T-helper 17 cell (primary cell): ENCODE results near the gene ADH6. TPM values are rescaled to one million over a fixed set of nuclear protein-coding genes. Genes with fewer than 3 reads are reported as not detected.

ENCODE experiments used
- ATAC-seq: fragments of 150-1000 bp; cut with Tn5 transposase; 2 replicates; pipeline ENCODE4 v1.10.0; 2021; ENCODE audit warnings: mild to moderate bottlenecking, moderate library complexity
- DNase-seq, 3 donors: peaks; one replicate each; pipeline versions ENCODE4 v3.0.0 to v3.0.0-alpha.2; 2020 to 2021
- H3K9me3 ChIP-seq: one replicate; pipeline ENCODE4 v1.7.0; 2013; ENCODE audit warnings: low read length, mild to moderate bottlenecking; ENCODE audit not compliant: control insufficient read depth, poor library complexity, severe bottlenecking
- H3K27ac Mint-ChIP-seq: one replicate; pipeline ENCODE4 v1.8.0; 2022; ENCODE audit warnings: mild to moderate bottlenecking, moderate library complexity, mixed read lengths
- H3K27me3 Mint-ChIP-seq: one replicate; pipeline ENCODE4 v1.8.0; 2022; ENCODE audit warnings: mixed read lengths
- H3K36me3 Mint-ChIP-seq: one replicate; pipeline ENCODE4 v1.8.0; 2022; ENCODE audit warnings: low read depth, mixed read lengths
- H3K4me1 Mint-ChIP-seq: one replicate; pipeline ENCODE4 v1.8.0; 2022; ENCODE audit warnings: mild to moderate bottlenecking, mixed read lengths
- H3K4me3 Mint-ChIP-seq: one replicate; pipeline ENCODE4 v1.8.0; 2022; ENCODE audit warnings: mild to moderate bottlenecking, moderate library complexity, mixed read lengths
- total RNA-seq, 4 donors: library from RNA in 2 of 4; stranded (reverse) in 2 of 4; gene quantifications; one replicate each; pipeline ENCODE4 v1.2.3 and lab custom pipeline; 2022 to 2026

ADH6 gene
- total RNA-seq, 2 donors from 2014 or later = not detected

DNA sequence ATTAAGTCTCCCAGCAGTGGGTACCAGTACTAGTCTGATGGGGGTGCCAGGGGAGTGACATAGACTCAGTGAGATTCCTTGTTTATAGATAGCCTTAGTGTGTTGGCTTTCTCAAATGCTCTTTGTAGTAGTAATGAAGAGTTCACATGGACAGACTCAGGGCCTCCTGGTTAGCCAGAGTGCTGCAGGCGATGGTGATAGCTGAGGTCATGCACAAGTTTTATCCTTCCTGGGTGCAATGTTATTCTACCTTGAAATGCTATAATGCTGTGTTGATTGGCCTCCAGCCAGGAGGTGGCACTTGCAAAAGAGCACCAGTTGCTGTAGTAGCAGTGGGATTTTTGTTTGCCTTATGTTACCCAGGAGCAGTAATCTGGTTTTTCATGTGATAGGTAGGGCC lies 39.4 kb downstream of the ADH6 start:
- Mint-ChIP-seq H3K4me3 (no peak overlapping the region), H3K4me1 (no peaks in the 10 kb centered on the region), H3K27me3 (no peaks in the 10 kb centered on the region), H3K27ac (no peak overlapping the region), H3K36me3 (peaks cover 2% of the 10 kb centered on the region)
- ATAC-seq (no peak), DNase-seq (no peak)
- no peaks in the 10 kb centered on the region for H3K9me3 ChIP-seq

DNA sequence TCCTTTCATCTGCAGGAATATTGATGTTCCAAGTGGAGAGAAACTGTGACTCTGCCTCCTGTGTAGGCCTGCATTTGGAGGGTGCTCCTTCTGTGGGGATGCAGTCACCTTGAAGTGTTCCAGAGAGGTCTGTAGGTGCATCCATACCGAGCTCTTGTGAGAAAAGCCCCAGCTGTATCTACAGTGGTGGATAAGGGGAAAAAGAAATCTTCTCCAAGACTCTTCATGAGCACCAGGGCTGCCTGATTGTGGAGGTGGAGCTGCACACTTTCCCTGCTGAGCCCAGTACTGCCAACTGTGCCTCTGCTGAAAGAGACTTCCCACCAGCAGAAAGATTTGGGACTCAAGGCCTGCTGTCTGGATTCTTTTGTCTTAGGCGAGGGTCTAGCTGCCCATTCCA lies 39.9 kb downstream of the ADH6 start:
- H3K4me3 Mint-ChIP-seq = no peak overlapping the region
- no peaks in the 10 kb centered on the region for H3K27me3 Mint-ChIP-seq
- DNase-seq (no peak), ATAC-seq (no peak)
- H3K9me3 ChIP-seq = no peaks in the 10 kb centered on the region
- H3K4me1 Mint-ChIP-seq = no peaks in the 10 kb centered on the region
- H3K27ac Mint-ChIP-seq = no peak overlapping the region
- peaks cover 2% of the 10 kb centered on the region for H3K36me3 Mint-ChIP-seq

DNA sequence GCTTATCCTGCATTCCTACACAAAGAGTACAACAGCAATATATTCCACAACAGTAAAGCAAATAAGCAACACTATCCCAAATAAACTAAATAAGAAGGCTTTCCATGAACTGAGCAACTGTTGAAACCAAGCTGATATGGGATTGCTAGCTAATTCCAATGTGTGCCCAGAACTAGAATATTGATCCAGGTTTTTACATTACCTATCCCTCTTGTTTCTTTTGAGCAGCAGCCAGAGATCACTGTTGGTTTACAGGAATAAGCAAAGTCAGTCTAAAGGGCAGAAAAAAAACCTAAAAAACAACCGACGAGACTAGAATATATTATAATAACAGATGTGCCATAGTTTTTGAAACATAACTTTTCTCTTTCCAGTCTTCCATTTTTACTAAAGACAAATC lies 52.5 kb downstream of the ADH6 start:
- no peak overlapping the region for H3K27ac Mint-ChIP-seq
- H3K27me3 Mint-ChIP-seq = no peaks in the 10 kb centered on the region
- DNase-seq (no peak), ATAC-seq (no peak)
- no peak overlapping the region for H3K4me3 Mint-ChIP-seq
- H3K4me1 Mint-ChIP-seq = no peaks in the 10 kb centered on the region
- no peaks in the 10 kb centered on the region for H3K9me3 ChIP-seq
- H3K36me3 Mint-ChIP-seq = no peaks in the 10 kb centered on the region

- ATAC-seq (no peak), DNase-seq (no peak)
- no peaks in the 10 kb centered on the region for H3K9me3 ChIP-seq
- H3K4me3 Mint-ChIP-seq = no peak overlapping the region
- H3K4me1 Mint-ChIP-seq = no peaks in the 10 kb centered on the region
- no peak overlapping the region for H3K27ac Mint-ChIP-seq
- no peaks in the 10 kb centered on the region for H3K36me3 Mint-ChIP-seq
- H3K27me3 Mint-ChIP-seq = no peaks in the 10 kb centered on the region
These were observed 53.1 kb downstream of the ADH6 start for GRCh38 chr4:99165978-99166377.

- Mint-ChIP-seq H3K27me3 (no peaks in the 10 kb centered on the region), H3K4me3 (no peak overlapping the region), H3K4me1 (no peaks in the 10 kb centered on the region), H3K27ac (no peak overlapping the region), H3K36me3 (no peaks in the 10 kb centered on the region)
- no peaks in the 10 kb centered on the region for H3K9me3 ChIP-seq
- ATAC-seq (no peak), DNase-seq (no peak)
These were observed 57.5 kb downstream of the ADH6 start for GRCh38 chr4:99161373-99162099.

DNA sequence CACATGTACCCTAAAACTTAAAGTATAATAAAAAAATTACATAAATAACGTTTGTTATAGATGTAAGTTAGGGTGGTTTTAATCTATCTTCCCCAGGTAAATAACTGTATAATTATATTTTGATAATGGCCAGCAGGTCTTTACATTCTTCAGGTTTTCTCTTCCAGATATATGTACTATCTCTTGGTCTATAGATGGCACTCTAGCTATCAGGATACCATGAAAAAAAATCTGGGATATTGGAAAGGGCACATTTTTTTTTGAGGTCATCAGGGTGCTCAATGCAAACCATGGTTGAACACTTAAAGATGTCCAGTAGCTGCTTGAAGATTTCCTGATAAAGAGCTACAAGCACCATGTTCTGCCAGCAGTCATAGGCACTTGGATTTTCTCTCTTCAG lies 59.3 kb downstream of the ADH6 start:
- no peak overlapping the region for H3K4me3 Mint-ChIP-seq
- ATAC-seq (no peak), DNase-seq (no peak)
- no peaks in the 10 kb centered on the region for H3K9me3 ChIP-seq
- peaks cover 6% of the 10 kb centered on the region for H3K27me3 Mint-ChIP-seq
- no peak overlapping the region for H3K27ac Mint-ChIP-seq
- H3K4me1 Mint-ChIP-seq = no peaks in the 10 kb centered on the region
- H3K36me3 Mint-ChIP-seq = no peaks in the 10 kb centered on the region

GRCh38 chr4:99157478-99157935 lies 61.5 kb downstream of the ADH6 start:
- no peak overlapping the region for H3K27ac Mint-ChIP-seq
- H3K9me3 ChIP-seq = no peaks in the 10 kb centered on the region
- DNase-seq = no peak
- no peaks in the 10 kb centered on the region for H3K4me1 Mint-ChIP-seq
- H3K4me3 Mint-ChIP-seq = no peak overlapping the region
- peaks cover 13% of the 10 kb centered on the region for H3K27me3 Mint-ChIP-seq
- no peak for ATAC-seq
- no peaks in the 10 kb centered on the region for H3K36me3 Mint-ChIP-seq

DNA sequence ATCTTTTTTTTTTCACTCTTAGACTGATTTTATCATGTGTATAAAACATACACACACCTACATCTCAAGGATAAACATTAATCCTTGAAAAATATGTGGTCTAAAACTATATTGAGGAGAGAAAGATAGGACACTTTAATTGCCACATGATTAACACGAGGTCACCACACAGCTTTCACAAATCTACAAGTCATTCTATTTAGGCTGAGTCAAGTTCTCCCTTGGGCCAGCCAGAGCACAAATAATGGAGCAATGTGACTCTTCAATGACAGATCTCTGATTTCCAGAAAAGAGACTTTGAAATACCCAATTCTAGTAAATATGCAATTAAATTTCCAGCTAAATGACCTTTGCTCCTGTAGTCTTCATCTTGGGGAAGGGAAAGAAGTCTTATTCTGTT lies 62.1 kb downstream of the ADH6 start:
- H3K27ac Mint-ChIP-seq = no peak overlapping the region
- H3K9me3 ChIP-seq = no peaks in the 10 kb centered on the region
- DNase-seq = no peak
- no peak overlapping the region for H3K4me3 Mint-ChIP-seq
- no peaks in the 10 kb centered on the region for H3K4me1 Mint-ChIP-seq
- peaks cover 13% of the 10 kb centered on the region for H3K27me3 Mint-ChIP-seq
- H3K36me3 Mint-ChIP-seq = no peaks in the 10 kb centered on the region
- no peak for ATAC-seq

GRCh38 chr4:99154658-99155342 lies 64.2 kb downstream of the ADH6 start:
- Mint-ChIP-seq H3K27me3 (peaks cover 13% of the 10 kb centered on the region), H3K4me3 (no peak overlapping the region), H3K27ac (no peak overlapping the region), H3K36me3 (no peaks in the 10 kb centered on the region), H3K4me1 (peaks cover 3% of the 10 kb centered on the region)
- H3K9me3 ChIP-seq = no peaks in the 10 kb centered on the region
- ATAC-seq (no peak), DNase-seq (no peak)

Other genes with a start within 250 kb of the ADH6 start
- gene METAP1, start 223.5 kb downstream of the ADH6 start, total RNA-seq = 10 to 100 TPM; 37.2 to 40.1 TPM
- 10 to 100 TPM; 39.5 to 45.9 TPM for gene ADH5, start 130.5 kb downstream of the ADH6 start, total RNA-seq
- not detected for gene ADH4, start 74.9 kb downstream of the ADH6 start, total RNA-seq
- not detected for gene ADH1A, start 71.7 kb upstream of the ADH6 start, total RNA-seq
- gene ADH1B, start 102.2 kb upstream of the ADH6 start, total RNA-seq = not detected
- gene ADH1C, start 133.5 kb upstream of the ADH6 start, total RNA-seq = not detected
- not detected for gene ADH7, start 216.1 kb upstream of the ADH6 start, total RNA-seq